Cortex of kidney (tissue), 1 donor: Measurements from ENCODE around the gene MAP2K3.
"Not testable (repeated sequence)": the region's sequence is repeated elsewhere in the genome, so short reads cannot be mapped to it uniquely, and the experiment has no call there.

Experiments used
- DNase-seq: peaks from one replicate; lab custom pipeline; 2025; lab: John Stamatoyannopoulos, UW

Gene MAP2K3

GRCh38 chr17:21350495-21350894, 66.0 kb downstream of the MAP2K3 start:
- not testable (repeated sequence) for DNase-seq

GRCh38 chr17:21351366-21352065, 67.0 kb downstream of the MAP2K3 start:
- no peak for DNase-seq

- DNase-seq = no peak
These were observed 67.9 kb downstream of the MAP2K3 start for GRCh38 chr17:21352221-21352980.

GRCh38 chr17:21352981-21353265, 68.4 kb downstream of the MAP2K3 start:
- no peak for DNase-seq

GRCh38 chr17:21353326-21354010, 69.0 kb downstream of the MAP2K3 start:
- DNase-seq = no peak

- no peak for DNase-seq
These were observed 70.4 kb downstream of the MAP2K3 start for GRCh38 chr17:21354796-21355385.

- DNase-seq = no peak
These were observed 71.1 kb downstream of the MAP2K3 start for GRCh38 chr17:21355586-21355985.

- DNase-seq = no peak
These were observed 72.1 kb downstream of the MAP2K3 start for GRCh38 chr17:21356537-21357127.

- no peak for DNase-seq
These were observed 72.8 kb downstream of the MAP2K3 start for GRCh38 chr17:21357281-21357680.

GRCh38 chr17:21357696-21358656, 73.5 kb downstream of the MAP2K3 start:
- DNase-seq = no peak

GRCh38 chr17:21358682-21359482, 74.4 kb downstream of the MAP2K3 start:
- no peak for DNase-seq

GRCh38 chr17:21359483-21359840, 75.0 kb downstream of the MAP2K3 start:
- no peak for DNase-seq

- DNase-seq = no peak
These were observed 75.5 kb downstream of the MAP2K3 start for GRCh38 chr17:21360048-21360447.

- DNase-seq = no peak
These were observed 76.7 kb downstream of the MAP2K3 start for GRCh38 chr17:21361020-21361809.

- DNase-seq = no peak
These were observed 77.9 kb downstream of the MAP2K3 start for GRCh38 chr17:21362331-21362931.

GRCh38 chr17:21363776-21364642, 79.5 kb downstream of the MAP2K3 start:
- no peak for DNase-seq
